Transverse colon (tissue), 4 donors: Measurements from ENCODE around the gene FBXL12. TPM values are rescaled to one million over a fixed set of nuclear protein-coding genes. Genes with fewer than 3 reads are reported as not detected.
"Not testable (repeated sequence)": the region's sequence is repeated elsewhere in the genome, so short reads cannot be mapped to it uniquely, and the experiment has no call there.

Experiments
- DNase-seq: peaks from one replicate; pipeline ENCODE4 v3.0.0-alpha.2; 2019
- H3K27ac ChIP-seq, 4 donors: fragments of 200-600 bp; sonication (generic); 2 replicates each; pipeline ENCODE4 v1.5.1; 2016 to 2018; ENCODE audit warnings: inconsistent platforms in 4 of 4
- H3K27me3 ChIP-seq: fragments of 200-600 bp; sonication (generic); 2 replicates; pipeline ENCODE4 v1.5.1; 2017; ENCODE audit warnings: inconsistent platforms
- H3K36me3 ChIP-seq, 4 donors: fragments of 200-600 bp; sonication (generic); 2 replicates each; pipeline ENCODE4 v1.5.1; 2017 to 2019; ENCODE audit warnings: inconsistent platforms in 4 of 4
- H3K4me1 ChIP-seq, 4 donors: fragments of 200-600 bp; sonication (generic); 2 replicates each; pipeline ENCODE4 v1.5.1; 2017 to 2020; ENCODE audit warnings: inconsistent platforms in 4 of 4
- H3K4me3 ChIP-seq, 4 donors: fragments of 200-600 bp; sonication (generic); 1 replicate in 1 of 4; 2 replicates in 3 of 4; pipeline versions ENCODE4 v1.5.1 to v1.6.1; 2017 to 2019; ENCODE audit warnings: inconsistent platforms in 4 of 4
- H3K9me3 ChIP-seq, 2 donors: fragments of 200-600 bp; sonication (generic); 2 replicates each; pipeline ENCODE4 v1.5.1; 2017 to 2019; ENCODE audit warnings: inconsistent platforms in 2 of 2
- EP300 ChIP-seq: sonication (generic); formaldehyde crosslinking; IDR thresholded peaks from one replicate; pipeline ENCODE4 v1.6.1; 2017; ENCODE audit warnings: antibody characterized with exemption, low read depth
- POLR2A ChIP-seq: fragments of 450-650 bp; IDR thresholded peaks from one replicate; pipeline ENCODE4 v1.6.1; 2016; ENCODE audit warnings: antibody characterized with exemption, mild to moderate bottlenecking, moderate library complexity
- POLR2AphosphoS5 ChIP-seq, 3 donors: sonication (generic); formaldehyde crosslinking; IDR thresholded peaks; one replicate each; pipeline ENCODE4 v1.6.1; 2016; ENCODE audit warnings: antibody characterized with exemption in 3 of 3
- WGBS, 2 donors: methylation state at CpG; one replicate each; pipeline ENCODE4 v1.1.5; 2018; ENCODE audit warnings: low coverage in 1 of 2; 5-methylcytosine and 5-hydroxymethylcytosine counted together
- in situ Hi-C, 4 donors: fragments of 200-750 bp; cut with MboI; loops; one replicate each; pipeline versions ENCODE4 v1.15.0 to v1.15.1; 2017; ENCODE audit warnings: low sequenced_read_pairs in 3 of 4, low pct_ligation_motif_present in 1 of 4, low pct_unique_long_range_greater_than_20kb in 1 of 4
- intact Hi-C: fragments of 100-400 bp; cut with DNase I; formaldehyde crosslinking; loops from one replicate; pipeline ENCODE4 v1.15.1; 2023; ENCODE audit warnings: low total_unique reads
- total RNA-seq, 4 donors: library from RNA; depleted of rRNA; stranded (reverse); fragments of >200 nt; gene quantifications; one replicate each; pipeline ENCODE4 v1.1.0, GENCODE V29; 2016
- TF ChIP-seq, protein P1 (sequence below), 5 experiments: fragments of 200-600 bp in 3 of 5; fragments of 450-650 bp in 2 of 5; sonication (generic) in 3 of 5; IDR thresholded peaks; 1 replicate in 2 of 5; 2 replicates in 3 of 5; pipeline ENCODE4 v1.5.1; 2016 to 2017; ENCODE audit warnings: antibody characterized with exemption in 5 of 5, inconsistent platforms in 3 of 5, mild to moderate bottlenecking in 2 of 5, moderate library complexity in 1 of 5

FBXL12 gene
- total RNA-seq, 4 donors from 2014 or later = 32.9 to 184 (median 83.1) TPM

DNA sequence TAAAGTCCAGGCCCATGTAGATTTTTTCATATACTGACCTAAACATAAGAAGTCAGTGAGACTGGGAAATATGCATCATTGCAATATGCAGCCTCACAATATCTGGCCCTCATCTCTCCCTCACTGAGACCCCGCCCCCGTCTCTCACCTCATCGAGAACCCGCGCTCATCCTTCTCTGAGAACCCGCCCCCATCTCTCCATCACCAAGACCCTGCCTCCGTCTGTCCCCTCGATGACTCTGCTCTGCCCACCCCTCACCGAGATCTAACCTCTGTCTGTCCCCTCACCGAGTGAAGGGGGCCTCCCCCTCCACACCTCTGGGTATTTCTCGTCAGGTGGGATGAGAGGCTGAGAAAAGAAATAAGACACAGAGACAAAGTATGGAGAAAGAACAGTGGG is 29.8 kb downstream of the FBXL12 start:
- H3K4me3 ChIP-seq = no peak overlapping the region
- in situ Hi-C loops = loop anchor here in 3 of 4 donors (25.0 kb wide), 2 partner anchors 477 to 652 kb away; partner anchors contain the start of genes ZNF559 (in 3 of the 3), ZNF699 (in 3 of the 3), OR7G3 (in 2 of the 3) and ZNF317 (in 2 of the 3)
- no peak for DNase-seq

DNA sequence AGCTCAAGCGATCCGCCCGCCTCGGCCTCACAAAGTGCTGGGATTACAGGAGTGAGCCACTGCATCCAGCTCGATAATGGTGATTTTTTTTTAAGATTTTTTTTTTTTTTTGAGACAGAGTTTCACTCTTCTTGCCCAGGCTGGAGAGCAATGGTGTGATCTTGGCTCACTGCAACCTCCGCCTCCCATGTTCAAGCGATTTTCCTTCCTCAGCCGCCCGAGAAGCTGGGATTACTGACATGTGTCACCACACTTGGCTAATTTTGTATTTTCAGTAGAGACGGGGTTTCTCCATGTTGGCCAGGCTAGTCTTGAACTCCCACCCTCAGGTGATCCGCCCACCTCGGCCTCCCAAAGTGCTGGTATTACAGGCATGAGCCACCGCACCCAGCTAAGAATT is 30.3 kb downstream of the FBXL12 start:
- not testable (repeated sequence) for H3K4me3 ChIP-seq, H3K27ac ChIP-seq, DNase-seq, H3K27me3 ChIP-seq, H3K36me3 ChIP-seq, H3K9me3 ChIP-seq
- peaks cover 0 to 39% (median 30%) of the 10 kb centered on the region in 4 donors for H3K4me1 ChIP-seq
- in situ Hi-C loops = loop anchor here in 3 of 4 donors (25.0 kb wide), 2 partner anchors 476 to 651 kb away; partner anchors contain the start of genes ZNF559 (in 3 of the 3), ZNF699 (in 3 of the 3), OR7G3 (in 2 of the 3) and ZNF317 (in 2 of the 3)
- intact Hi-C loops = loop anchor here (10.0 kb wide), 1 partner anchor 1116 kb away; no protein-coding TSS in a partner anchor
- WGBS, 2 donors = 94 to 97% methylated on average over 8 to 13 of the region's 13 CpGs

More for the DNA sequence above, 29.8 kb downstream of the FBXL12 start:
- no peaks in the 10 kb centered on the region for H3K36me3 ChIP-seq
- H3K9me3 ChIP-seq = no peaks in the 10 kb centered on the region
- TF ChIP-seq POLR2A (no peak), EP300 (no peak), POLR2AphosphoS5 (IDR thresholded peaks at IDR 0.05) (no peak)
- TF ChIP-seq, protein P1, sequence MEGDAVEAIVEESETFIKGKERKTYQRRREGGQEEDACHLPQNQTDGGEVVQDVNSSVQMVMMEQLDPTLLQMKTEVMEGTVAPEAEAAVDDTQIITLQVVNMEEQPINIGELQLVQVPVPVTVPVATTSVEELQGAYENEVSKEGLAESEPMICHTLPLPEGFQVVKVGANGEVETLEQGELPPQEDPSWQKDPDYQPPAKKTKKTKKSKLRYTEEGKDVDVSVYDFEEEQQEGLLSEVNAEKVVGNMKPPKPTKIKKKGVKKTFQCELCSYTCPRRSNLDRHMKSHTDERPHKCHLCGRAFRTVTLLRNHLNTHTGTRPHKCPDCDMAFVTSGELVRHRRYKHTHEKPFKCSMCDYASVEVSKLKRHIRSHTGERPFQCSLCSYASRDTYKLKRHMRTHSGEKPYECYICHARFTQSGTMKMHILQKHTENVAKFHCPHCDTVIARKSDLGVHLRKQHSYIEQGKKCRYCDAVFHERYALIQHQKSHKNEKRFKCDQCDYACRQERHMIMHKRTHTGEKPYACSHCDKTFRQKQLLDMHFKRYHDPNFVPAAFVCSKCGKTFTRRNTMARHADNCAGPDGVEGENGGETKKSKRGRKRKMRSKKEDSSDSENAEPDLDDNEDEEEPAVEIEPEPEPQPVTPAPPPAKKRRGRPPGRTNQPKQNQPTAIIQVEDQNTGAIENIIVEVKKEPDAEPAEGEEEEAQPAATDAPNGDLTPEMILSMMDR (IDR thresholded peaks at IDR 0.05) = no peak
- H3K27me3 ChIP-seq = no peaks in the 10 kb centered on the region
- peaks cover 0 to 37% (median 27%) of the 10 kb centered on the region in 4 donors for H3K4me1 ChIP-seq
- 84 to 89% methylated on average over 11 of the region's 11 CpGs for WGBS, 2 donors
- no peak overlapping the region for H3K27ac ChIP-seq
- intact Hi-C loops = loop anchor here (10.0 kb wide), 1 partner anchor 1116 kb away; no protein-coding TSS in a partner anchor

DNA sequence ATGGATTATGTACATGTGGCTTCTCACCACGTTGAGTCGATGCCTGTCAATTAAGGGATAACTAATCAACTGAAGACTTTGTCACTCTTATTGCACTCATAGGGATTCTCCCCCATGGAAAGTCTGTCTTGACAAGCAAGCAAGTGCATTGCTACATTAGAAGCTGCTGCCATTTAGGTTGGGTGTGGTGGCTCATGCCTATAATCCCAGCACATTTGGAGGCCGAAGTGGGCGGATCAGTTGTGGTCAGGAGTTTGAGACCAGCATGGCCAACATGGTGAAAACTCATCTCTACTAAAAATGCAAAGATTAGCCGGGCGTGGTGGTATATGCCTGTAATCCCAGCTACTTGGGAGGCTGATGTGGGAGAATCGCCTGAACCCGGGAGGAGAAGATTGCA is 32.1 kb downstream of the FBXL12 start:
- TF ChIP-seq POLR2AphosphoS5 (IDR thresholded peaks at IDR 0.05) (no peak), POLR2A (no peak), EP300 (no peak)
- TF ChIP-seq, protein P1 (IDR thresholded peaks at IDR 0.05) = no peak
- intact Hi-C loops = loop anchor here (1.0 to 10.0 kb wide), 2 partner anchors 165 to 1118 kb away; no protein-coding TSS in a partner anchor
- H3K4me3 ChIP-seq = no peak overlapping the region
- no peaks in the 10 kb centered on the region for H3K9me3 ChIP-seq
- in situ Hi-C loops = loop anchor here in 3 of 4 donors (25.0 kb wide), 2 partner anchors 475 to 650 kb away; partner anchors contain the start of genes ZNF559 (in 3 of the 3), ZNF699 (in 3 of the 3), OR7G3 (in 2 of the 3) and ZNF317 (in 2 of the 3)
- peaks cover 0 to 41% (median 27%) of the 10 kb centered on the region in 4 donors for H3K4me1 ChIP-seq
- no peaks in the 10 kb centered on the region for H3K36me3 ChIP-seq
- 96% methylated on average over 8 of the region's 8 CpGs; no CpG with 5 or more reads in 1 of the 2 donors for WGBS, 2 donors
- DNase-seq = no peak
- H3K27ac ChIP-seq = peak overlapping the region; percentile 93 to 99 (median 98)
- no peaks in the 10 kb centered on the region for H3K27me3 ChIP-seq

DNA sequence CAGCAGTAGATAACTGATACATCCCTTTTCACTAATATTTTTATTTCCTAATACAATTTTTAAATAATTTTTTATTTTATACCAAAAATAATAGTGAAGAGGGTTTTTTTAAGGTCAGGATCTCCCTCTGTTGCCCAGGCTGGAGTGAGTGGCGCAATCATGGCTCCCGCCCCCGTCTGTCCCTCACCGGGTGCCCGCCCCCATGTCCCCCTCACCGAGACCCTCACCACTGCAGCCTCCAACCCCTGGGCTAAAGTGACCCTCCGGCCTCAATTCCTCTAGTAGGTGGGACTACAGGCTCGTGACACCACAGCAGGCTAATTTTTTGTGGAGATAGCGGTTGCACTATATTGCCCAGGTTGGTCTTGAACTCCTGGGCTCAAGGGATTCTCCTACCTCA is 32.5 kb downstream of the FBXL12 start:
- peak; percentile 23 for DNase-seq
- Histone ChIP-seq H3K4me3 (peak overlapping the region; percentile 23 to 78 (median 72)), H3K27me3 (no peaks in the 10 kb centered on the region), H3K4me1 (peaks cover 0 to 39% (median 26%) of the 10 kb centered on the region in 4 donors), H3K27ac (peak overlapping the region; percentile 93 to 99 (median 98)), H3K36me3 (no peaks in the 10 kb centered on the region), H3K9me3 (no peaks in the 10 kb centered on the region)
- TF ChIP-seq POLR2AphosphoS5 (IDR thresholded peaks at IDR 0.05) = no peak
- no peak for TF ChIP-seq EP300
- TF ChIP-seq, protein P1 (IDR thresholded peaks at IDR 0.05) = no peak
- no peak for TF ChIP-seq POLR2A
- in situ Hi-C loops (loop anchor here in 3 of 4 donors (25.0 kb wide), 2 partner anchors 474 to 649 kb away; partner anchors contain the start of genes ZNF559 (in 3 of the 3), ZNF699 (in 3 of the 3), OR7G3 (in 2 of the 3) and ZNF317 (in 2 of the 3)), intact Hi-C loops (loop anchor here (1.0 to 10.0 kb wide), 2 partner anchors 164 to 1118 kb away; no protein-coding TSS in a partner anchor)
- 67 to 69% methylated on average over 7 to 9 of the region's 9 CpGs for WGBS, 2 donors
